Measurements from ENCODE around the gene MRE11.

MRE11 gene

GRCh38 chr11:94493281-94494125, at the start of gene MRE11, which contains the start of gene ANKRD49:
Gene MRE11, minus strand, starts transcription at chr11:94493844. Its CDS starts 1,043 bp downstream, at chr11:94492801.
Gene ANKRD49, plus strand, starts transcription at chr11:94493984. Its CDS starts 2,710 bp downstream, at chr11:94496694.
- DNase-seq: peak; percentile 59 to 97 (median 91)

- DNase-seq: no peak
Observed at GRCh38 chr11:94539420-94539819, 45.8 kb upstream of the MRE11 start.

DNA sequence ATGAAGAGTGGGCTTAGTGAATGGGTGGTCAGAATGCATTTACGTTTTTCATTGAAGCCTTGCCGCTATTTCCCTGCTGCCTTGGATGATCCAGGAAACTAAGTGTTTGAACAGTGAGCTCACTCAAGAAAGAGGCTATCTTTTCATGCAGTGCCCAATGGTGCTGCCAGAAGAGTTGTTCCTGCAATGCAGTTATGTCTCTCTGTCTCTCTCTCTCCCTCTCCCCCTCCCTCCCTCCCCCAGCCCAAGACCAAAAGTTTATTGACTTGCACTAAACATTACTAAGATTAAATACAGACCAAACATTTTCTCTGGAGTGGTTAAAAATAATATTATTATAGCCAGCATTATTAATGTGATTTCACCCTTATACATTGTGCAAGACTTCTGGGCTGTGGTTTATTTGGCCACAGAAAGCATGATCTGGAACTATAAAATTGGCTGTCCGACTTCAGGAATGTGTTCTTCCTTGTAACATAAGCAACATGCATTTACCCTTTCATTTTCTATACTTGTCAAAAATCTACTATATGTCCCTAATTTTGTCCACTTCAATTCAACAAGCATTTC, 43.5 kb upstream of the MRE11 start:
- peak in 1 of 14 donors; percentile 8 for DNase-seq

- DNase-seq: no peak
Observed at GRCh38 chr11:94536386-94536785, 42.7 kb upstream of the MRE11 start.

- peak in 2 of 14 donors; percentile 5 to 8 for DNase-seq
Observed at GRCh38 chr11:94533696-94534630, 40.3 kb upstream of the MRE11 start.

DNA sequence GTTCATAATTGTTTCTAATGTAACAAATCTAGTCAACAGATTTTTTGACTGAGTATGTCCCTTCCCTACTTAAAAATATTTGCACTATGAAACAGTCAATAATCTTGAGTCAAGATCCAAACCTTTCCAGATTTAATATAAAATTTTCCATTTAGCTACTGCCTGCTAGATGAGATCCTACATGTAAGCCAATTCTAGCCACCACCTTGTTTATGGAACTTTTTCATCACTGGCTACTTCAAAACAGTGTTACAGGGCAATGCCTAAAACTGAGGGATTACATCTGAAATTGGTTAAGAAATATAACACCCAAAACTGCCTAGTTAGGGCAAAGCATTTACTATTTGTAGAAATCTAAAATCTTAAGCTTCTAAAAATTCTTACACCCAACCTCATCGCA, 39.6 kb upstream of the MRE11 start:
- DNase-seq: no peak

DNA sequence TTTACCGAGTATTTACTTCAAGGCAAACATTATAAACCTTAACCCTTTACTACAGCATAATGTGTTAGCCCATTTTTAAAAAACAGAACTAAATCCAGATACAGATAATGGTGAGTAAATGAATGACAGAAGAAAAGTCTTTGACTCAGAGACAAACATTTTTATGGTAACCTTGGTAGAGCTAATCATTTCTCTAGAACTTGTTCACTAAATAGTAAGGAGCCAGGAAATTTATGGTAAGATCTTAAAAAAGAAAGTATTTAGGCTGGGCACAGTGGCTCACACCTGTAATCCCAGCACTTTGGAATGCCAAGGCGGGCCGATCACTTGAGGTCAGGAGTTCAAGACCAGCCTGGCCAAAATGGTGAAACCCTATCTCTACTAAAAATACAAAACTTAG, 38.6 kb upstream of the MRE11 start:
- no peak for DNase-seq

- no peak for DNase-seq
Observed at GRCh38 chr11:94528551-94528950, 34.9 kb upstream of the MRE11 start.

GRCh38 chr11:94526645-94527438, 33.2 kb upstream of the MRE11 start:
- DNase-seq: no peak

DNA sequence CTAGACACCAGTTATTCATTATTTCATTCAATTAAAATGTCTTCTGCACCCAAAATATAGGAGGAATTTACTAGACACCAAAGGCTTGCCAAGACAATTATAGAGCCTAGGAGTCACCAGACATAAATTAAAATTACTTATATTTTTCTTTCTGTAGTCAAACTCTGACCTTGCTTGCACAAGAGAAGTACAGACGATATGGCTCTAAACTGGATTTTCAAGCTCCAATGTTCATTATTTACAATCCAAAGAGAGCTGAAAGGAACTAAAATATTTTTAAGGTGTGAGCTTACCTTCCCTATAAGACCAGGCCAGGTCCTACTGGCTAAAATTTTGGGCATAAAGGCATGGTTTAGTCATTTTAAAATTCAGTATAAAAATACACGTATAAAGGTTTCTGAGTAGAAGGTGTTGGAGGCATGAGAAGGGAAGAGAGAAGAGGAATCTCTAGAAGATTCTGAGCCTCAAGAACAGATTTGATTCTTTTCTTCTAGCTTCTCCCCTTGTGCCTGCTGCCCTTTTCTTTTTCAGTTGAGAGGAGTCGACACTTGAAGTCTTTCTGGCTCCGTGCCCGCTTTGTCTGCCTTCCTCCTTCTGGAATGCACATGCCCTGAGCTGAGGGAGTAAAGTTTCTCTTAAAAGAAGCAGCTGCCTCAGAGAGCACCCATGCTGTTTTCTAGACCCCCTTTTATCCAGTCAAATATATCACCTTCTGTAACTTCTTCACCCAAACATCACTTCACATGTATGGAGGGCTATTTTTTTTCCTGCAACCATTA, 32.1 kb upstream of the MRE11 start:
- peak in 2 of 14 donors; percentile 2 to 8 for DNase-seq

DNA sequence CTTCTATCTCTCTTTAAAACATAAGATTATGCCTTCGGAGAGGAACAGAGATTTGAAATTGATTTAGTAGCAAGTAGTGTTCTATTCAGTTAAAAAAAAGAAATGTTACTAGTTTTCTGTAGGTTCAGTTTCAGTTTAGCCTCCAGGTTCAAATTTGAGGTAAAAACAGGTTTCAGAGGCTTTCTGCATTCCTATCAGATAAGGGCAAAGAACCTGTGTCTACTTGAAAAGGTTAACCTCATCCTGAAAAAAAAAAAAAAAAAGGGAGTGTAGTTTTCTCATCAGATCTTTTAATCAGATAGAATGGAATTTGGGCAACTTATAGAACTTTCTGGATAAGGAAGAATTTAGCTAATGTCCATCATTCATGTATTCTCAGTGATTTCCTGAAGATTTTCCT, 30.7 kb upstream of the MRE11 start:
- DNase-seq: no peak

- DNase-seq: no peak
Observed at GRCh38 chr11:94521684-94522083, 28.0 kb upstream of the MRE11 start.

DNA sequence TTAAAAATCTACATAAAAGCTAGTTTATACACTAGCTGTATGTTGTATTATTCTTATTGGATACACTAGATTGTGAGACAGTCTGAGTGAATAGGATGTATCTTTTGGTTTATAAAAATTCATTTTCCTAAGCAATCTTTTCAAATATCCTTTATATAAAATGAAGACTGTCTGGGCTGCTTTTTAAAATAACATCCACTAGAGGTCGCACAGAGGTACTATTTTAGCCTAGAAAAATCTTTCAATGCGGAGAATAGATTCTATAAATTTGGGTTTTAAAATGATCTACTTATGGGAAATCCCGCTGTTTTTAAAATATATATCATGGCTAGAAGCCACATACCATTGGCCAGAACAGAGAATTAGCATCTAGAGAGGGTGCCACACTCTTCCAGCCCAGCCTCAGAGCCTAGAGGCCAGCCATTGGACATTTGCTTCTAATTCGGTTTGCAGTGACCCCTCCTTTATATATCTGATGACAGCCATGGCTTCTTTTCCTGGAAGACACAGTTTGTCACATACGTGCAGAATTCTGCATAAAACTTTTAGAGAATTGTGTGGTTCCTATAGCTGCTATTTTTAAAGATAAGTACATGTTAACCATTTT, 25.9 kb upstream of the MRE11 start:
- peak in 2 of 14 donors; percentile 23 to 24 for DNase-seq

GRCh38 chr11:94518300-94518699, 24.7 kb upstream of the MRE11 start:
- no peak for DNase-seq

DNA sequence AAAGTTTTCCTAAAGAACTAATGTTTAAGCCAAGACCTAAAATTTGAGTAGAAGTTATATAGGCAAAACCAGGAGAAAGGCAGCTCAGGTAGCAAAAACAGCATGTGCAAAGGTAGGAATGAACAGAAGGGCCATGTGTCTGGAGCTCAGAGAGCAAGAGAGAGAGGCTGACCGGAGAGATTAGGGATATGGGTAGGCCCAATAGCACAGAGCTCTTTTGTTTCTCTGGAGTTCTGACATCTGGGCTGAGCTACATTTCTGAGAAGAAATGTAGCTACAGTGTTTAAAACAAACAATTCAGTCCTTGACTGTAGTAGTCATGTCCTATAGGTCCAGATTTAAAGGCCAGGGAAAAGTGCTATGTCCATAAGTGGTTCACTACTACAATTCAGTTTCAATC, 23.1 kb upstream of the MRE11 start:
- DNase-seq: no peak

DNA sequence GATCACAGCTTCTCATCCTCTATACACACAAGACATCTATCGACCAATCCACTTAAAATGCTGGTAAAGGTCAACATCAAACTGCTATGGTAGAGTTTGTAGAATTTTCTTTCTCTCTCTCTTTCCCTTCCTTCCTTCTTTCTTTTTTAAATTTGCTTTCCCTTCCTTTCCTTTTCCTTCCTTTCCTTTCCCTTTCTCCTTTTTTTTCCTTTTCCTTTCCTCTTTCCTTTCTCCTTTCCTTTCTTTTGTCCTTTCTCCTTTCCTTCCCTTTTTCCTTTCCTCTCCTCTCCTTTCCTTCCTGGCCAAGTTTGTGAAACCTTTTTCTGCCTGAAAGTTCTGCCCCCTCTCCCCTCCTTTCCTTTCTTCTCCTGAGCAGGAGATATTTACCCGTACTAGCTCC, 21.8 kb upstream of the MRE11 start:
- DNase-seq: no peak

- peak in 1 of 14 donors; percentile 15 for DNase-seq
Observed at GRCh38 chr11:94513091-94513490, 19.4 kb upstream of the MRE11 start.

- DNase-seq: peak in 12 of 14 donors; percentile 2 to 55 (median 26)
Observed at GRCh38 chr11:94511932-94512781, 18.5 kb upstream of the MRE11 start, which contains the start of gene C11orf97. Gene C11orf97, plus strand, starts transcription at chr11:94512461. Its CDS starts 68 bp downstream, at chr11:94512529.

- DNase-seq: no peak
Observed at GRCh38 chr11:94507485-94507884, 13.8 kb upstream of the MRE11 start.

Measured in C1 segment of cervical spinal cord (tissue), 14 donors.